Smooth muscle cell of the pulmonary artery (primary cell): ENCODE results near the gene XYLT2. TPM values are rescaled to one million over a fixed set of nuclear protein-coding genes. Genes with fewer than 3 reads are reported as not detected.

Experiments used
- total RNA-seq: library from RNA; depleted of rRNA; stranded (reverse); fragments of >200 nt; gene quantifications from 2 replicates; pipeline ENCODE4 v1.2.3, GENCODE V29; 2014

Gene XYLT2
- 72.3 and 98.2 TPM in 2 replicates for total RNA-seq

GRCh38 chr17:50345432-50346312 lies at the start of gene XYLT2:
TSS of gene XYLT2 (plus strand) at chr17:50346126. CDS start at chr17:50346141, 15 bp downstream.

GRCh38 chr17:50372758-50373556 lies 27.0 kb downstream of the XYLT2 start, which contains the start of the genes EME1 and MRPL27:
TSS of gene EME1 (plus strand) at chr17:50373229. CDS start at chr17:50375209, 1,980 bp downstream.
TSS of gene MRPL27 (minus strand) at chr17:50373184. CDS start at chr17:50373170, 14 bp downstream.

GRCh38 chr17:50397111-50397918 lies 51.4 kb downstream of the XYLT2 start, which contains the start of gene LRRC59:
TSS of gene LRRC59 (minus strand) at chr17:50397523. CDS start at chr17:50397317, 206 bp downstream.

Other genes starting within 250 kb of the XYLT2 start
- gene SAMD14, start 216.0 kb upstream of the XYLT2 start, total RNA-seq, result 3.3 and 9.7 TPM in 2 replicates
- gene PPP1R9B, start 195.4 kb upstream of the XYLT2 start, total RNA-seq, result 38.4 and 47.5 TPM in 2 replicates
- gene SGCA, start 180.1 kb upstream of the XYLT2 start, total RNA-seq, result 16.6 and 23.8 TPM in 2 replicates
- gene COL1A1, start 144.5 kb upstream of the XYLT2 start, total RNA-seq, result 2,981 and 4,827 TPM in 2 replicates
- 0.07 TPM in 1 of 2 replicates, not detected in the other for gene TMEM92, start 71.7 kb upstream of the XYLT2 start, total RNA-seq
- gene MRPL27, start 27.1 kb downstream of the XYLT2 start, total RNA-seq, result 27.3 and 30.0 TPM in 2 replicates
- gene EME1, start 27.1 kb downstream of the XYLT2 start, total RNA-seq, result 2.0 and 4.0 TPM in 2 replicates
- 158 and 162 TPM in 2 replicates for gene LRRC59, start 51.4 kb downstream of the XYLT2 start, total RNA-seq
- 17.5 and 36.8 TPM in 2 replicates for gene ACSF2, start 80.1 kb downstream of the XYLT2 start, total RNA-seq
- not detected in 2 replicates for gene CHAD, start 122.8 kb downstream of the XYLT2 start, total RNA-seq
- 13.8 and 25.9 TPM in 2 replicates for gene RSAD1, start 132.7 kb downstream of the XYLT2 start, total RNA-seq
- 1.6 and 1.7 TPM in 2 replicates for gene MYCBPAP, start 162.3 kb downstream of the XYLT2 start, total RNA-seq
- gene EPN3, start 186.6 kb downstream of the XYLT2 start, total RNA-seq, result 0.07 TPM in 1 of 2 replicates, not detected in the other
- gene SPATA20, start 201.0 kb downstream of the XYLT2 start, total RNA-seq, result 57.2 and 57.9 TPM in 2 replicates
- gene CACNA1G, start 214.6 kb downstream of the XYLT2 start, total RNA-seq, result 0.59 and 0.65 TPM in 2 replicates